Right lobe of liver (tissue), 6 donors: Measurements from ENCODE around the gene LCE1C. TPM values are rescaled to one million over a fixed set of nuclear protein-coding genes. Genes with fewer than 3 reads are reported as not detected.

Experiments
- ATAC-seq, 4 donors: fragments of 200-7000 bp; cut with Tn5 transposase; one replicate each; pipeline ENCODE4 v1.9.1; 2020; ENCODE audit warnings: mild to moderate bottlenecking in 4 of 4, moderate library complexity in 4 of 4
- DNase-seq, 3 donors: peaks; one replicate each; pipeline ENCODE4 v3.0.0-alpha.2; 2020
- H3K27ac ChIP-seq, 3 donors: fragments of 200-600 bp; one replicate each; pipeline ENCODE4 v1.8.0; 2022
- H3K27me3 ChIP-seq, 2 donors: fragments of 200-600 bp; one replicate each; pipeline ENCODE4 v1.8.0; 2022
- H3K36me3 ChIP-seq, 4 donors: fragments of 200-600 bp; sonication (generic) in 1 of 4; one replicate each; pipeline versions ENCODE4 v1.5.1 to v1.8.0; 2017 to 2022; ENCODE audit warnings: control low read depth in 1 of 4
- H3K4me1 ChIP-seq, 4 donors: fragments of 200-600 bp; sonication (generic) in 1 of 4; one replicate each; pipeline versions ENCODE4 v1.5.1 to v1.8.0; 2017 to 2022; ENCODE audit warnings: control low read depth in 1 of 4
- H3K4me3 ChIP-seq, 3 donors: fragments of 200-600 bp; one replicate each; pipeline ENCODE4 v1.8.0; 2022
- H3K9me3 ChIP-seq, 4 donors: fragments of 200-600 bp; sonication (generic) in 1 of 4; one replicate each; pipeline versions ENCODE4 v1.5.1 to v1.8.0; 2017 to 2022; ENCODE audit warnings: control low read depth in 1 of 4
- CTCF ChIP-seq, 4 donors: fragments of 200-600 bp in 3 of 4; fragments of 450-650 bp in 1 of 4; IDR thresholded peaks; one replicate each; pipeline versions ENCODE4 v1.5.1 to v1.8.0; 2016 to 2022; ENCODE audit warnings: antibody characterized with exemption in 4 of 4, mild to moderate bottlenecking in 2 of 4
- POLR2A ChIP-seq: fragments of 450-650 bp; IDR thresholded peaks from one replicate; pipeline ENCODE4 v1.6.1; 2017; ENCODE audit warnings: antibody characterized with exemption, mild to moderate bottlenecking
- WGBS: methylation state at CpG from one replicate; pipeline ENCODE4 v1.1.6; 2018; ENCODE audit warnings: low coverage, low lambda C conversion rate; ENCODE audit not compliant: insufficient coverage; ENCODE audit errors: missing lambda C conversion rate; 5-methylcytosine and 5-hydroxymethylcytosine counted together
- intact Hi-C, 2 donors: fragments of 100-400 bp; cut with DNase I; formaldehyde crosslinking; loops; one replicate each; pipeline versions ENCODE4 v1.11.2 to v1.14.1; 2022
- total RNA-seq, 6 experiments: library from RNA; depleted of rRNA in 2 of 6; stranded (reverse); fragments of >200 nt in 2 of 6; fragmentation: NEBNext Ultra II Directional in 3 of 6; extraction: Animal tissue kit (Norgen Biotek cat#: 25700) in 3 of 6; gene quantifications; one replicate each; pipeline versions ENCODE4 v1.1.0 to v1.2.4, GENCODE V29; 2016 to 2023
- donor health status: DM: no; HTN: yes; CAD: no.
- donor health status: DM: no; HTN: no; CAD: no.
- donor health status: DM: no; HTN: no; CAD: no.
- donor health status: DM: no; HTN: yes; CAD: no.
- donor health status: DM: no; HTN: yes; CAD: no.

The LCE1C gene
- total RNA-seq, 6 experiments from 2014 or later = not detected

DNA sequence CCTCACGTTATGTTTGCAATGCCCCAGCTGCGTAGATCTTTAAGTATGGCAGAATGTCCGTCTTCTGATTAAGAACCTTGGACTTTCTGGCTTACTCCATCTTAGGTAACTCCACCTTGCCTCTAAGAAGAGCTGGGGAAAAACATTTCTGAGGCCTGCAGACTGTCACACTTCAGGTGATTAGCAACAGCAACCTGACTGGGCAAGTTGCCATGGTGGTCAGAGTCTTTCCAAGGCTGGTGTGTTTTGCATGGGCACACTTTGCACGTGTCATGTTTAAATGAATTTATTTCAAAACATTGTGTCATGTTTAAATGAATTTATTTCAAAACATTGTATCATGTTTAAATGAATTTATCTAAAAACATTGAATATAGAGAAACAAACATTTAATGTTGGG, 47.8 kb downstream of the LCE1C start:
- Histone ChIP-seq H3K27ac (no peak overlapping the region), H3K27me3 (no peaks in the 10 kb centered on the region), H3K36me3 (no peaks in the 10 kb centered on the region), H3K9me3 (no peaks in the 10 kb centered on the region), H3K4me1 (no peaks in the 10 kb centered on the region), H3K4me3 (no peak overlapping the region)
- TF ChIP-seq POLR2A (no peak), CTCF (IDR thresholded peaks at IDR 0.05) (no peak)
- DNase-seq (no peak), ATAC-seq (no peak)
- WGBS = 60% methylated on average over 2 of the region's 4 CpGs
- intact Hi-C loops = no loop called here

GRCh38 chr1:152757747-152758146, 48.7 kb downstream of the LCE1C start, which contains the start of gene KPRP:
Gene KPRP, plus strand, starts transcription at chr1:152758025. Its CDS starts 1,564 bp downstream, at chr1:152759589.
- WGBS = 50% methylated on average over 6 of the region's 6 CpGs
- no peak for DNase-seq
- Histone ChIP-seq H3K4me1 (no peaks in the 10 kb centered on the region), H3K36me3 (no peaks in the 10 kb centered on the region), H3K27ac (no peak within 1 kb of the TSS), H3K4me3 (no peak within 1 kb of the TSS), H3K9me3 (no peaks in the 10 kb centered on the region), H3K27me3 (no peaks in the 10 kb centered on the region)
- intact Hi-C loops = no loop called here
- TF ChIP-seq CTCF (IDR thresholded peaks at IDR 0.05) (no peak), POLR2A (no peak)
- ATAC-seq = no peak

GRCh38 chr1:152756872-152757271, 49.6 kb downstream of the LCE1C start:
- Histone ChIP-seq H3K36me3 (no peaks in the 10 kb centered on the region), H3K4me3 (no peak overlapping the region), H3K9me3 (no peaks in the 10 kb centered on the region), H3K27me3 (no peaks in the 10 kb centered on the region), H3K4me1 (no peaks in the 10 kb centered on the region), H3K27ac (no peak overlapping the region)
- ATAC-seq (no peak), DNase-seq (no peak)
- TF ChIP-seq CTCF (IDR thresholded peaks at IDR 0.05) (no peak), POLR2A (no peak)
- intact Hi-C loops = no loop called here
- 21% methylated on average over 2 of the region's 2 CpGs for WGBS

Other genes with a start within 250 kb of the LCE1C start
- gene LCE3E, start 239.9 kb downstream of the LCE1C start, total RNA-seq = not detected
- not detected for gene LCE3D, start 226.1 kb downstream of the LCE1C start, total RNA-seq
- gene LCE3C, start 206.4 kb downstream of the LCE1C start, total RNA-seq = not detected
- gene LCE3B, start 192.8 kb downstream of the LCE1C start, total RNA-seq = not detected
- not detected for gene LCE3A, start 183.5 kb downstream of the LCE1C start, total RNA-seq
- gene LCE2D, start 143.3 kb downstream of the LCE1C start, total RNA-seq = not detected
- not detected for gene LCE2C, start 131.4 kb downstream of the LCE1C start, total RNA-seq
- not detected for gene LCE2B, start 120.5 kb downstream of the LCE1C start, total RNA-seq
- gene LCE2A, start 108.3 kb downstream of the LCE1C start, total RNA-seq = not detected
- not detected for gene LCE4A, start 98.5 kb downstream of the LCE1C start, total RNA-seq
- not detected for gene KPRP, start 48.6 kb downstream of the LCE1C start, total RNA-seq
- not detected for gene LCE1F, start 31.5 kb downstream of the LCE1C start, total RNA-seq
- not detected for gene LCE1E, start 20.4 kb downstream of the LCE1C start, total RNA-seq
- gene LCE1D, start 9.9 kb downstream of the LCE1C start, total RNA-seq = not detected
- not detected for gene LCE1B, start 5.3 kb upstream of the LCE1C start, total RNA-seq
- gene LCE1A, start 20.8 kb upstream of the LCE1C start, total RNA-seq = not detected
- not detected for gene LCE6A, start 36.2 kb upstream of the LCE1C start, total RNA-seq
- gene LCE7A, start 53.3 kb upstream of the LCE1C start, total RNA-seq = not detected
- not detected for gene SMCP, start 71.7 kb upstream of the LCE1C start, total RNA-seq
- not detected for gene IVL, start 101.9 kb upstream of the LCE1C start, total RNA-seq
- gene SPRR5, start 140.6 kb upstream of the LCE1C start, total RNA-seq = not detected
- not detected for gene SPRR4, start 164.0 kb upstream of the LCE1C start, total RNA-seq
- gene SPRR1A, start 177.4 kb upstream of the LCE1C start, total RNA-seq = not detected
- under 1 TPM in 1 of 6 experiments, not detected in 5; 0.31 TPM for gene SPRR3, start 195.1 kb upstream of the LCE1C start, total RNA-seq
- not detected for gene SPRR1B, start 224.6 kb upstream of the LCE1C start, total RNA-seq
- gene SPRR2D, start 234.5 kb upstream of the LCE1C start, total RNA-seq = not detected